Cerebellar cortex (tissue), 1 donor: ENCODE results near the gene COQ3.
"Not testable (repeated sequence)": the region's sequence is repeated elsewhere in the genome, so short reads cannot be mapped to it uniquely, and the experiment has no call there.

Experiments
- DNase-seq: peaks from one replicate; pipeline ENCODE4 v3.0.0-alpha.2; 2015; ENCODE audit warnings: low spot score

The COQ3 gene

DNA sequence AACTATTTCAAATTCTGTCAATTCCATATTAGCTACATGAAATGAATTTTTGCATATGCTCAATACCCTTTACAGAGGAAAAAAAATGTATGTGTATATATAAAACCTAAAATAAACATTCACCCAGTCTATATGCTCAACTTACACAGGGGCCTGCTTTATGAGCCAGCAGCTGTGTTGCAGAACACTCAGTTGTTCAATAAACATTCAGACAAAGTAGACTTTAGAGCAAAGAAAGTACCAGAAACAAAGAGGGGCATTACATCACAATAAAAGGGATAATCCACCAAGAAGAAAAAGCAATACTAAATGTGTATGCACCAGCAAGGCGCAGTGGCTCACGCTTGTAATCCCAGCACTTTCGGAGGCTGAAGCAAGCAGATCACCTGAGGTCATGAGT lies 9.5 kb downstream of the COQ3 start:
- DNase-seq = no peak

DNA sequence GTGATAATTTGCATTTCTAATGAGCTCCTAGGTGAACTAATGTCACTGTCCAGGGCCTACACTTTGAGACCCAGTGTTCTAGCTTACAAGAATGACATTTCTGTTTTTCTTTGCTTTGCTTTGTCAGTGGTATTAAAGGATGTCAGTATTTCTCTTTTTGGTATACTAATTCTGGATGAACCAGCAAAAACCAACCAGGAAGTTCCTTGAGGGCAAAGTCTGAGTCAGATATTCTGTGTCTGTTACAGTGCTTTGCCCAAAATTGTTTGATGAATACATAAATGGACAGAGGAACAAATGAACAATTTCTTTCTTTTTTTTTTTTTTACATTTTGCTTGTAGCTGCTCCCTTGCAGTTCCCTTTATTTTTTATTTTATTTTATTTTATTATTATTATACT lies 15.4 kb downstream of the COQ3 start:
- DNase-seq = no peak

DNA sequence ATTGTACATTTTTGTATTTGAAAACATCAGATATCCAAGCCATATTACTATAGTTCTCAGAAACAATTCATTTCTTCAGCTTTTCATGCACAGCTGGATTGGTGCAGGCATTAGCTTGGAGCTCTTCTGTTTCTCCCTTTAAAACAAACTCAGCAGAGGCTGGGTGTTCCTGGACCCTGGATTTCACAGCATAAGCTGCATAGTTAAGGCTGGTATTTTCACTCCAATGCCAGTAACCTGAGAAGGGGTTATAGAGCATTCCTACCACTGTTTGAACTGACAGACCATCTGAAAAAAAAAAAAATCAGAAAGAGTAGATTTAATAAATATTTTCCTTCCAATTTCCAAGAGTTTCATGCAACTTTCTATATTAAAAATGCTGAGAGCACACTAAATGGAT lies 24.5 kb downstream of the COQ3 start:
- no peak for DNase-seq

DNA sequence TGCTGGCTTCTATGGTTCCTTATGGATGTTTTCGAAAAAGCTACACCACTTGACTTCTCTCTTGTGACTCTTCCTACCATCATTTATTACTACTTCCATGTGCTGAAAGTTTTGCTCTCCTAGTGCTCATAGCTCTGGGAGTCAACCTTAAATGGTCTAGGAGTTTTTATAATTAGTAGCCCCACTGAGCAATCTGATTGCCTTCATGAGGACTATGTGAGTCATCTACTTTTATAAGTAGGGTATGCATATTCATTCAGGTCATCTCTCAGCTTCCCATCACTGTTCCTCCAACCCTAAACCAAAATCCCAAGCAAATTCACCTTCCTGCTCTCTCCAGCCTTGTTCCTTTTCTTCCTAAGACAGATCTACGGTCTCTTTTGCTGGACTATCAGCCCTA lies 27.1 kb downstream of the COQ3 start:
- DNase-seq = no peak

DNA sequence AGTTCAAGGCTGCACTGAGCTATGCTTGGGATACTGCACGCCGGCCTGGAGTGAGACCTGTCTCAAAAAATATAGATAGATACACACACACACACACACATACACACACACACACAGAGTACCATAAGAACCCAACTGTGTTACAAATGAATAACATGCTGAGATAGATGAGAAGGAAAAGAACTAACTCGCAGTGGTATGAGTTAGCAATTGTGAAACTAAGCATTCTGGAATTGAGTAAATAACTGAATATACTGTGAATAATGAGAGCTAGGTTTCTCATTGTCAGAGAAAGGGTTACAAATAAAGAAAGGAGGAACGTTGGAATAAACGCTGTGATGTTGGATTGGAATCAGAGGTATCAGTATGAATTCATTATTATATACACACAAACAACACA lies 30.0 kb downstream of the COQ3 start:
- no peak for DNase-seq

DNA sequence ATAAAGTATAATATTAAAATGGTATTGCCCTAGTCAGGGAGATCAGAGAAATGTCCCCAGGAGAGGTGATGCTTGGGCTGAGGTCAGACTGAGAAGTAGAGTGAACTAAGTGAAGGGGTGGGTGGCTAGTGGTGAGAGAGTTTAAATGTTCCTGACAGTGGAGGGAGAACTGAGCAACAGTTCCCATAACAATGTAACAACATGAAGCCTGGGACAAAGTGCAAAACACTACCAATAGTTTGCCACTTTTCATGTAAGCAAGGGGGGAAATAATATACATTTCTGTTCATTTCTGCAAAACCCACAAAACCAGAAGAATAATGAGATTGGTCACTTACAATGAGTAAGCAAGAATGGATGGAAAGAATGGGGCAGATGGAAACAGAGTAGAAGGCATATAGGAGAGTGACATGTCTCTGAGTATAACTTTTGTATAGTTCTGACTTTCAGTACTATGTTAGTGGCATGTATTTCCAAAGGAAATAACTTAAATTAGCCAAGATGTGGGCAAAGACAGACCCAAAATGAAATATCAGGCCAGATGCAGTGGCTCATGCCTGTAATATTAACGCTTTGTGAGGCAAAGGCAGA lies 31.2 kb downstream of the COQ3 start:
- no peak for DNase-seq

DNA sequence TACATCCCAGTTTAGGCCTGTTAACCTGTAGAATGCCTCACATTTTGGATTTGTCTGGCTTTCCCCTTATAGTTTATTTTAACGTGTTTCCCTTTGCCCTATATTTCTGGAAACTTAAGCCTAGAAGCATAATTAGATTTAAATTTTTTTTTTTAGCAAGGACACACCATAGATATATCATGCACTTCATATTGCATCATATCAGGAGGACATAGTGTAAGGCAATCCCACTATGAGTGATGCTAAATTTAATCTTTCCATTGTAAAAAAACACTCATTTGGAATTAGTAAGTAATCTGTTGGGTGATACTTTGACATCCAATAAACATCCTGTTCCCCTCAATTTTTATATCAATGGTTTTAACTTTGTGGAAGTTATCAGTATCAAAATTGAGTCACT lies 34.2 kb downstream of the COQ3 start:
- DNase-seq = no peak

DNA sequence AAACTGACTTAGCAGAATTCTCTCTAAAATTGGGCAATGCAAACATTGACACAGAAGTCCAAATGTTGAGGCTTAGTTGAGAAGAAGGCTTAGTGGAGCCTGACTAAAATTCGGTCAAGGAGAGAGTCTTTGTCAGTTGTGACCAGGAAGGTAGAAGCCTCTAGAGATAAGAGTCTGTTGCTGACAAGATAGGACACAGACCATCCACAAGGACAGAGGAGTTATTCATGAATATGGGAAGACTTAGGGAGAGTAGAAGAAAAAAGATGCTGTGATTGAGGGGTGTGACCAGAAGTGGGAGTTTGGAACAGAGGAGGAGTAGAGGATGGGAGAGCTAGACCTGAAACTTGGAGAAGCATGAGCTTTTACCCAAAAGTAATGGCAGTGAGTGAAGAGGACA lies 37.4 kb downstream of the COQ3 start:
- DNase-seq = no peak

DNA sequence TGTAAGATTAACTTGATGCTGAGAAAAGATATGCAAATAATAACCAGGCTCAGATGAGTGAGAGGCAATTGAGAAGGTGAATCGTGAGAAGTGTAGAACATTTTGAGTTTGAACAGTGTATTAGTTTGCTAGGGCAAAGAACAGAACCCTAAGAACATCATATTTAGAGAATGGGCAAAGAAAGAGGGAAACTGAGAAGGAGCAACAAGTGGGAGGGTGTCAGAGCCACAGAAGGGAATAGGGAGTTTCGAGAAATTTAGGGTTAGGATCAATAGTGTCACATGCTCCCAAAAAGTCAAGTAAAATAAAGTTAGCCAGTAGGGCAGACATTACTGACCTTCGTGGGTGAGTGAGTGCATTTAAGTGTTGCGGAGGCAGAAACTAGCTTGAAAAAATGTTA lies 39.0 kb downstream of the COQ3 start:
- no peak for DNase-seq

DNA sequence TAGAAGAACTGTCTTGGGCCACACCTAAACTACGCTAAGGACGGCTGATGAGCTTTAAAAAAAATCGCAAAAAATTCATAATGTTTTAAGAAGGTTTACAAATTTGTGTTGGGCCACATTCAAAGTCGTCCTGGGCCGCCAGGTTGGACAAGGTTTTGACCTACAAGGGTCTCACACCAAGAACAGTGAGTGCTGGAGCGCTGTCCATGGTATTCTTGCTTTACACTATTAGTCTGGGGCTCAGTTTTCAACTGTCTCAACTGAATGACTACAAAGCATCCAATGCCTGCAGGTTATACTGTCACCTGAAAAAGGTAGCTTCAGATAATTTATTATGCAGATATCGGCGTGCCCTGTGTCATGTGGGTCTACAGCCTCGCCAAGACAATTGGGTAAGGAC lies 40.9 kb downstream of the COQ3 start:
- no peak for DNase-seq

DNA sequence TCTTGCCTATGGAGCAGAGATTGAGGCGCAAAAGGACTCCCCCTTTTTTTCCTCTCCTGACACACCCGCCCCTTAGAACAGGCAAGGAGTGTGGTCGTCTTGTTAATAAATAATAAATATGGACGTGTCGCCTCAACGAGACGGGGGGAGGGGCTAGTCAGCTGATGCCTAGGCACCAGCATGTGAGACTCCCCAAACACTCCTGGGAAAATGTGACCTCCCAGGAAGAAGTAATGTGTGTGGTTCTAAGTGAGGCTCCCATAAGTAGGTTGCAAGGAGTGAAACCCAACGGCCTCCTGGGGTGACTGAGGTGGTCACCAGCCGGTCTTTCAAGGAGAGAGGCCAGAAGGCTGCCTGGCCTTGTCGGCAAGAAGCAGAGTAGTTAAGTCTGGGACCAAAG lies 43.4 kb downstream of the COQ3 start:
- DNase-seq = peak; percentile 15

DNA sequence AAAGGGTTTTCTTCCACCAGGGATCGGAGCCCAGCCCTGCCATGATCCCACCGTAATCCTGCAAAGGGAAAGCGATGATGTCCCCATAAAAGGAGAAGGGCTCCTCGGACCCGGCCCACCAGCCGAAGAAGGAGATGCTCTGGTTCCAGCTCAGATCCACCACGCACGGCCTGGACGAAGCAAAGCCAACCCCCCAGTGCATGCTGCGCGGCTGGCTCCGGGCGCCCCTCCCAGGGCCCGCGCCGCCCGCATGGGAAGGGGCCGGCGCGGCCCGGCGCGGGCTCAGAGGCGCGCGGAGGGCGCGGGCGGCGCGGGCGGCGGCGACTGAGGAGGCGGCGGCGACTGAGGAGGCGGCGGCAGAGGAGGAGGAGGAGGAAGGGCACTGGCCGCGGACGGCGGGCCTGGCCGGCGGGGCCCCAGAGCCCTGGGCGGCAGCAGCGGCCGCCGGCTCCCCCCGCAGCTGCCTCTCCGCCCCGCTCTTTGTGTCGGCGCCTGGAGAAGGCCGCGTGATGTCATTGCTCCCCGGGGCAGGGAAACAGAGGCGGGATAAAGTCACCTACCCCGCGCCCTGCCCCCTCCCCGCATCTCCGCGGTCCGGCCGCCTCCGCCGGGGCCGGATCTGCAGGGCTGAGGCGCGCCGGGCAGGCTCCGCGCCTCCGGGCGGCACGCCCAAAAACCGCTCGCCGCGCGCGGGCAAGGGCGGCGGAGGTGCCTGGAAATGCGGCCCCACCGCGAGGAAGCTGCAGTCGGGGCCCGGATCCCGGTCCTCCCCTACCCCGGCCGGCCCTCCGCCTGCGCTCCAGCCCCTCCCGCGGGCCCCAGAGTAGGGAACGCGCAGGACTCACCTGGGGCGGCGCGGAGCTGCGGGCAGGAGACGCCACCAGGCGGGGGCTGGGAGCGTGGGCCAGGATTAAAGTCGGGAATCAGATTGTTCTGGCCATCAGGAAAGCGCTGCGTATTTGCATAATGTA lies 44.5 kb downstream of the COQ3 start, which contains the start of gene FAXC:
FAXC (minus strand) TSS at position 504 of the 971 bp plus-strand sequence; CDS start at position 202, 302 bp downstream.
- DNase-seq = peak; percentile 70

DNA sequence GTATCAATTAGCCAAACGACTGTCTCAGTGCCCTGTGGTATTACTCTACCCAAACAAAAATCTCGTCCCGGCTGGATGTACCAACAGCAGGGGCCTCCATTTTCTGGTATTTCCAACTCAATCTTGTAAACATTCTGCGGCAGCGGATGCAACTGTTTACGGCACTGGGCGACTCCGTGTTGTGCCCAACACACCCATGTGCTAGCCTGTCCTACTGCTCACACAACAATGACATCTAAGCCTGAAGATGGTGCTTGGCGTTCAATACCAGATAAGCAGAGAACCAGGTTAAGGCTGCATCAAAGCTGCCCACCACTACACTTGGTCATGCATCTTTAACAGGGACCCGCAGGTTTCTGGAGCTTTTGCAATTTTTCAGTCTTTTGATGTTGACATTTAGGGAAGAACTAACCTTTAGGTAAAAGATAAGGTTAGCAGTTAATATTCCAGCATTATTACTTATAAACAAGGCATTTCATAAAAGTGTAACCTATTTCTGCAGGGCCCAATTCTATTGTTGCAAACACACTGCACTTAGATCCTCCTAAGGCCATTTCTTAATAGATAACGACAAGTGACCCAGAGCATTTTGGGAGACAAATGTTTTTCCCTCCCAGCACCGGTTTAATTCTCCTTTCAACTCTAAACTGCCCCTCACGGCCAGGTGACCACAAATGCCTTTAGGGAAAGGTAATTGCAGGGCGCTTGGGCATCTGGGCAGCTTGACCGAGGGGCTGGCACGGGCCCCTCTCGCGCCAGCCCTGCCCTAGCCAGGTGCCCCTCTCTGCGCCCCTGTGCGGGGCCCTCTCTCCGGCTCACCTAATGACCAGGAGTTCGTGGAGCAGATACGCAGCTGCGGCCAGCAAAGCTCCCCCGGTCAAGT lies 45.5 kb downstream of the COQ3 start:
- DNase-seq = peak; percentile 66

DNA sequence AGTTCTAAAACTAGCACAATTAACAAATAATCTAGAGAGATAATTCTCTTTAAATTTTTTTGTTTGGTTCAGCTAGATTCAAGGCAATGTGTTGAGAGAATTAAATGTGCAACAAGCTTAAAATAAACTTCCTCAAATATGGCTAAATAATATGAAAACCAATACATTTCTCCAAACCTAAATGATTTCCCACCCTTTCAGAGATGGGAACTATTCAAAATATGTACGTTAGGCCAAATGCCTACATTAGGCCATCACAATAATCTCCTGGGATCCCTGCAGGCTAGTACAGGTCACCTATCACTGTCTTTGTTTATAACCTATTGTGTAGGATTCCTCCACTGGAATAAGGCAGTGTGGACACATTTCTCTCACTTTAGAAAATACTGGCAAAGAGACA lies 46.2 kb downstream of the COQ3 start:
- no peak for DNase-seq

DNA sequence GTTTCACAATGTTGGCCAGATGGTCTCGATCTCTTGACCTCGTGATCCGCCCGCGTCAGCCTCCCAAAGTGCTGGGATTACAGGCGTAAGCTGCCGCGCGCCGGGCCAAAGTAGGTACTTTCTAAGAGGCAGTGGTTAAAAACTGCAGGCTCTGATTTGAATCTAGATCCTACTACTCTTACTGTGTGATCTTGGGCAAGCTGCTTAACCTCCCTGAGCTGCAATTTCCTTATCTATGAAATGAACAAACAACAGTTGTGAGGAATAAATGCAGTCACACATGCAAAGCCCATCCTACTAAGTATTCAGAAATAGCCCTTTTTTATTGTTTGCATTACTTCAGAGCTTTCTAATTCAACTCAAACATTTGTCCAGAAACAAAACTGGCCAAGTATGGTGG lies 47.4 kb downstream of the COQ3 start:
- no peak for DNase-seq

DNA sequence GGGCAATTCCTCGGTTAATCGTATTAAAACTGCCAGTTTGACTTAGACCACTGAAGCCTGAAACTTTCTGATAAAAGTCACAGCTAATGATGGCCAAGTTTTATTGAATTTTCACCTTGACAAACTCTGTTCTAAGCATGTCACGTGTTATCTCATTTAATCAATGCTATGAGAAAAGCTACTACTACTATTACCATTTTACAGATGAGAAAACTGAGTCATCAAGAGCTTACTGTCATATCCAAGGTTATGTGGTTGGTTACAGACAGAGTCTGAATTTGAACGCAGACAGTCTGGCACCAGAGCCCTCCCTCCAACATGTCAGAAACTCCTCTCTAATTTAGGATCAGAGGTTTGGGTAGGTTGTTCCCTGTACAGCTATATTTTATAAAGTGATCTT lies 48.8 kb downstream of the COQ3 start:
- DNase-seq = no peak

DNA sequence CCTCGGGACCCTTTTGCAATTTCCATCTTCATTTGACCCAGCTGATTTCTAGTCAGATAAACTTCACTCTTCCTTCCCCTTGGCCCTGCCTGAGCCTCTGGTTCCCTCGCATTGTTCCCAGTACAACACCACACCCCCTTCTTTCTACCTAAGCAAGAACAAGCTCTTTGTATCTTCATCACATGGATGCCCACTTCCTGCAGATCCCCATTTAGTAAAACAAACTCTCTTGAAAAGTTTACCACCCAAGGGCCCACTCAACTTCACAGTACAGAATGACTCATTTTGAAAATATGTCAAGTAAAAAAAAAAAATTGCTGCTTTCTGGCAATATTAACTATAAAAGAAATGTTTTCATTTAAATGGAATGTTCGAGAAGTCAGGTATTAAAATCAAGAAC lies 49.7 kb downstream of the COQ3 start:
- DNase-seq = no peak

DNA sequence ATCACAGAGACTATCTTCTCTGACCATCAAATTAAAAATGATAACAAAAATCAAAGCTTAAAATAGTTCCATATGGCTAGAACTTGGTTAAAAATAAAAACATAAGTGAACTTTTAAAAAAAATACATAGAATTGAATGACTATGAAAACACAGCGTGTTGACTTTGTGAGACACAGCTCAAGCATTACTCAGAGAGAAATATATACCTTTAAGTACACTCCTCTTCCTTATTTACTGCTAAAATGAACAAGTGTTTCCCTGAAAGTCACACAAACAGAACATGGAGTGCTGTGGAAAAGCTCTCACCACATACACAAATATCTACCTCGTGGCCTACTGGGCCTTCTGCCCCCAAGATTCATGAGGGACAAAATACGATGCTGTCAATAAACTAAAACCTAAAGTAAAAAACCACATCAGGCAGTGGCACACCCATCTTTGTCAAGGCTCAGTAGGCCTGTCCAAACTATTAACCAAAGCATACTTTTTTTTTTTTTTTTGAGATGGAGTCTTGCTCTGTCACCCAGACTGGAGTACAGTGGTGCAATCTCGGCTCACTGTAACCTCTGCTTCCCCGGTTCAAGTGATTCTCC lies 52.0 kb downstream of the COQ3 start:
- DNase-seq = no peak

DNA sequence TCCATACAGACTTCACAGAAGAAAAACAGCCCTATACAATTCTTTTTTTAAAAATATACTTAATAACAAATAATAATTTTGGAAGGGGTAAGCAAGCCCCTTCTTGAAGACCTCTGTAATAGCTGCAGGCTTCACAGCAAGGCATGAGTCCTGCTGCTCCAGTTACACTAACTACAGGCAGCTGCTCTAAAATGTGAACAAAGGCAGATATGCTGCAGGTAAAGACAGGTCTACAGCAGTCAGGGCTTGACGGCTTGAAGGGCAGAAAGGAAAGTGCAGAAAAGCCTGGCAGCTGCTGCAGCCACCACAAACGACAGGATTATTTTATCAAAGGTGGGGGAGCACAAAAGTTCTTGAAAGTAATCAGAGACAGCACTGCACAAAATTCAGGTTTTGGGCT lies 55.8 kb downstream of the COQ3 start:
- DNase-seq = peak; percentile 13

DNA sequence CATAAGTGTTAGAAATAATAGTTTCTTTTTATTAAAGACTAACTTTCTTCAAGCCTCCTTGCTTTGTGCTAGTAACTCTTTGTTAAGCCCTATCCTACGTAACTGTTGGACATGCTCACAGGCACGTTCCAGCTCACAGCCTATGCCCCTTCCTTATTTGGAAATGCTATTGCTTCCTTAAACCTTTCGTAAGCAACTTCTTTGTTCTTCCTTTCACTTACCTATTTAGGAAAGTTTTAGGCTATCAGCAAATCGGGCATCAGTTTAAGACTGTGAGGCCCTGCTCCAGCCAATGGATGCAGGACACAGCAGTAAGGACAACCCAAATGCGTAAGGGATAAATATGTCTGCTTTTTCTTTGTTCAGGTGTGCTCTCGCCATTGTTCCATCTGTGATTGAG lies 58.7 kb downstream of the COQ3 start:
- not testable (repeated sequence) for DNase-seq

DNA sequence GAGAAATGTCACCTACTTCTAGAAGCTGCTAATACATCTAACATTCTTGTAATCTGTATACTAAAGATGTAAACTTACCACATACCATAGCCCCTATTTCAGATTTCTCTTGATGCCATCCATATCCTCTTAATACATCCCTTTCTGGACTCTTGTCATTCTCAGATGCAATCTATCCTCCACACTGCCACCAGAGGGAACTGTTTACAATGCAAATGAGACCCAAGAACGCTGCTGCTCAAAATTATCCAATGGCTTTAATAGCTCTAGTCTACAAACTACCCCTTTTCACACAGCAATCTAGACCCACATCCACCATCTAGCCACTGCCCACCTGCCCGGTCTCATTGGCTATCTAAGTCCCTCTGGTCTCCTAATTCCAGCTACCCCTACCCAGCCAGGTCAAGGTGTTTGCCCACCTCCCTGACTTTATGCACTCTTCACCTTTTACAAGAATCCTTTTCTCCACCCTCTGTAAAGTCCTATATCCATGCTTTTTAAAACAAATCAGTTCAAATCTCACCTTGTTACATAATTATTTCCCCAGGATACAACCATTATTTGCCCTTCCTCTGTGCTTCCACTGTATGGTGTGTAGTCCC lies 59.4 kb downstream of the COQ3 start:
- peak; percentile 71 for DNase-seq

DNA sequence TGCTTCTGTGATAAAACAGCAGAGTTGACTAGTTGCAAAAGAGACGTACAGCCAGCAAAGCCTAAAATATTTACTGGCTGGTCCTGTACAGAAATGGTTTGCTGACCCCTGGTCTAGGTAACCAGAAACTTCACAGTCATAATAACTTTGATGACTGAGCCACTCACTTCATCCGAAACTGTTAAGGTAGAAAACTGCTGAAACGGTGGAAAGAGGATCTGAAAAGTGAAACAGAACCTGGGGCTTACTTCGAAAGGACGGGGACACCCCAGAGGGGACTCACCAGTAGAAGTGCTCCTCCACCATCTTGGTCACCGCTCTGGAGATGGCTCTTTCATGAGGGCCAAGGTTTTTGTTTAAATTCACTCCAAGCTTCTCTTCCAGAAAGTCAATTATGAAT lies 60.9 kb downstream of the COQ3 start:
- DNase-seq = no peak
